Lower lobe of right lung (tissue), 2 donors: ENCODE measurements around the gene ROGDI. TPM values are rescaled to one million over a fixed set of nuclear protein-coding genes. Genes with fewer than 3 reads are reported as not detected.

Experiments used
- ATAC-seq, 2 donors: fragments of 200-7000 bp; cut with Tn5 transposase; one replicate each; pipeline ENCODE4 v1.9.1; 2020 to 2022; ENCODE audit warnings: mild to moderate bottlenecking in 2 of 2, moderate library complexity in 2 of 2
- DNase-seq: peaks from one replicate; pipeline ENCODE4 v3.0.0-alpha.2; 2020
- H3K27ac ChIP-seq: fragments of 200-600 bp; one replicate; pipeline ENCODE4 v1.8.0; 2022
- H3K27me3 ChIP-seq: fragments of 200-600 bp; one replicate; pipeline ENCODE4 v1.8.0; 2022; ENCODE audit warnings: low read depth
- H3K36me3 ChIP-seq: fragments of 200-600 bp; one replicate; pipeline ENCODE4 v1.8.0; 2022; ENCODE audit warnings: mild to moderate bottlenecking
- H3K4me1 ChIP-seq: fragments of 200-600 bp; one replicate; pipeline ENCODE4 v1.8.0; 2022
- H3K4me3 ChIP-seq: fragments of 200-600 bp; one replicate; pipeline ENCODE4 v1.8.0; 2022; ENCODE audit warnings: mild to moderate bottlenecking
- H3K9me3 ChIP-seq: fragments of 200-600 bp; one replicate; pipeline ENCODE4 v1.8.0; 2022
- CTCF ChIP-seq: fragments of 200-600 bp; IDR thresholded peaks from one replicate; pipeline ENCODE4 v1.8.0; 2022; ENCODE audit warnings: antibody characterized with exemption, mild to moderate bottlenecking
- intact Hi-C: fragments of 100-400 bp; cut with DNase I; formaldehyde crosslinking; loops from one replicate; pipeline ENCODE4 v1.11.0; 2022
- total RNA-seq: library from RNA; stranded (reverse); fragmentation: NEBNext Ultra II Directional; extraction: Animal tissue kit (Norgen Biotek cat#: 25700); gene quantifications from one replicate; pipeline ENCODE4 v1.2.1, GENCODE V29; 2021
- donor health status: DM: no; HTN: yes; CAD: no; lungs with severe emphysema.

Gene ROGDI
- total RNA-seq, 1 donor from 2014 or later, result 24.9 TPM

DNA sequence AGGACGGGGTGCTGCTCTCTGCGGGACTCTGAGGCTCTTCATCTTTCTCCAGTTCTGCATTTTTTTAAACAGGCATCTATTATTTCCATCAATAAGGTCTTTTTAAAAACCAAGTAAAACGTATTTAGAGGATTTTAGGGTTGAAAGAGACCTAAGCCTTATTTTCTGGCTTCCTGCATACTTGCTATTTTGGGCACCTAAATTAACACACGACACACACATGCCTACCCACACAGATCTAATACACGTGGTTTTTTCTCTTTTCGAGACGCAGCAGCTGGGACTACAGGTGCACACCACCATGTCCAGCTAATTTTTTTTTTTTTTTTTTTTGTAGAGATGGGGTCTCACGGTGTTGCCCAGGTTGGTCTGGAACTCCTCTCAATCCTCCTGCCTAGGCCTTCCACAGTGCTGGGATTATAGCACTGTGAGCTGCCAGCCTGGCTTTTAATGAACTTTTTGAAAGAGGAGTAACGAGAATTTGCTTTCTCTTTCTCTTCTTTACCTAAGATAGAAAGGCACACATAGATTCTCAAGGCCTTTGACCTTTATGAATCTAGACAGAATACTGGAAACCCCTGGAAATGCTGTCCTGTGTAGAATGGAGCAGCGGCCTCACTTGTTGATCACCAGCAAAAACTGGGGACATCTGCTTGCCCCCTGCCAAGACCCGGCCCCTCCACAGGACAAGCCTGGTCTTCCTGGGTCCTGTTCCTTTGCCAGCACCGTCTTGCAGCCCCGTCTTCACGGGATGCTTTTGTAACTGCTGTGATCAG, 54.3 kb downstream of the ROGDI start:
- H3K4me1 ChIP-seq, result peaks cover 6% of the 10 kb centered on the region
- intact Hi-C loops, result no loop called here
- no peaks in the 10 kb centered on the region for H3K9me3 ChIP-seq
- ATAC-seq, result no peak
- no peak for TF ChIP-seq CTCF
- no peaks in the 10 kb centered on the region for H3K27me3 ChIP-seq
- H3K4me3 ChIP-seq, result no peak overlapping the region
- H3K36me3 ChIP-seq, result peaks cover 41% of the 10 kb centered on the region
- no peak overlapping the region for H3K27ac ChIP-seq
- DNase-seq, result no peak

DNA sequence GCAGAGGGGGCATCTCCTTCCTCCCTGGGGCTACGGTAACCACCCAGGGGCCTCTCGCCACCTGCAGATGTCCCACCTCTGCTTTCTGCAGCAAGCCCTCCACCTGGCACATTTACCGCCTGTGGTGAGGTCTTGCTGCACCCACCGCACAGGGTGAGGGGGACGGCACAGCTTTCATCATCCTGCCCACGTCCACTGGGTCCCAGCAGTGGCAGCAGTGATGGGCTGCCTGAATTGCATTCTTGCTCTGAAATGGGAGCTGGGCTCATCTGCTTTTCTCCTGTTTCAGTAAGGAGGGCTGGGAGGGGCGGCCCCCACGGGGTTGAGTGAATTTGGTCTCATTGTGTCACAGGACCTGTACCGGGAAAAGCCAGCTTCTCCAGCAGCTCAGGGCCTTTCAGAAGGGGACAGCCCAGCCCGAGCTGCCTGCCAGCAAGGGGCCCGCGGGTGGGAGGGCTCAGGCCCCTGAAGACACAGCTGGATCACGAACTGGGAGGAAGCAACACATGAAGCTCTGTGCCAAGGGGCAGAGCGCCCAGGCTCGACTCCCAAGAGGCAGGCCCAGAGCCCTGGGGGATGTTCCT, 55.4 kb downstream of the ROGDI start:
- peaks cover 31% of the 10 kb centered on the region for H3K36me3 ChIP-seq
- ATAC-seq (no peak), DNase-seq (no peak)
- TF ChIP-seq CTCF, result no peak
- no peak overlapping the region for H3K27ac ChIP-seq
- no peaks in the 10 kb centered on the region for H3K27me3 ChIP-seq
- H3K4me3 ChIP-seq, result no peak overlapping the region
- H3K9me3 ChIP-seq, result no peaks in the 10 kb centered on the region
- intact Hi-C loops, result no loop called here
- H3K4me1 ChIP-seq, result peaks cover 9% of the 10 kb centered on the region

Other genes starting within 250 kb of the ROGDI start
- gene C16orf96, start 246.3 kb downstream of the ROGDI start, total RNA-seq, result 0.21 TPM
- 30.2 TPM for gene UBALD1, start 187.7 kb downstream of the ROGDI start, total RNA-seq
- 75.7 TPM for gene MGRN1, start 177.8 kb downstream of the ROGDI start, total RNA-seq
- 27.3 TPM for gene NUDT16L1, start 109.1 kb downstream of the ROGDI start, total RNA-seq
- 20.6 TPM for gene ANKS3, start 68.4 kb downstream of the ROGDI start, total RNA-seq
- gene DNAAF8, start 68.1 kb downstream of the ROGDI start, total RNA-seq, result 3.4 TPM
- 13.4 TPM for gene ZNF500, start 35.5 kb downstream of the ROGDI start, total RNA-seq
- gene SEPTIN12, start 14.3 kb downstream of the ROGDI start, total RNA-seq, result not detected
- 27.7 TPM for gene SMIM22, start 7.3 kb downstream of the ROGDI start, total RNA-seq
- 89.3 TPM for gene GLYR1, start 44.7 kb upstream of the ROGDI start, total RNA-seq
- gene UBN1, start 44.8 kb upstream of the ROGDI start, total RNA-seq, result 36.1 TPM
- gene PPL, start 134.5 kb upstream of the ROGDI start, total RNA-seq, result 60.5 TPM
- 0.41 TPM for gene SEC14L5, start 155.7 kb upstream of the ROGDI start, total RNA-seq
- gene NAGPA, start 231.3 kb upstream of the ROGDI start, total RNA-seq, result 24.1 TPM